SK-N-SH (cell line): ENCODE data around the gene CCM2. TPM values are rescaled to one million over a fixed set of nuclear protein-coding genes. Genes with fewer than 3 reads are reported as not detected.

ENCODE experiments used
- CTCF ChIA-PET: fragments of 300-600, 350-600 bp; formaldehyde crosslinking; extraction: SDS; loops from one replicate; lab custom pipeline; 2021; lab: Yijun Ruan, JAX
- POLR2A ChIA-PET: fragments of 350-600 bp; sonication (Branson Sonifier 250); formaldehyde crosslinking; extraction: SDS; loops from one replicate; lab custom pipeline; 2020; ENCODE audit warnings: antibody characterized with exemption, inconsistent platforms; lab: Yijun Ruan, JAX
- DNase-seq: peaks from one replicate; pipeline ENCODE4 v3.0.0; 2012
- H2AFZ ChIP-seq: fragments of 200-600 bp; sonication (generic); 2 replicates; pipeline ENCODE4 v1.8.1; 2016; ENCODE audit warnings: antibody characterized with exemption, mild to moderate bottlenecking, low read depth
- H3F3A ChIP-seq: fragments of 200-600 bp; sonication (generic); replicated peaks from 2 replicates; pipeline ENCODE3; 2016; ENCODE audit warnings: antibody characterized with exemption, mild to moderate bottlenecking; ENCODE audit not compliant: insufficient read depth
- H3K27ac ChIP-seq, 2 experiments: fragments of 200-500 bp in 1 of 2; fragments of 200-600 bp in 1 of 2; sonication (Bioruptor generic) in 1 of 2; sonication (generic), shearing (Covaris generic) in 1 of 2; 2 replicates each; pipeline versions ENCODE4 v1.5.1 to v1.6.1; 2014 to 2016; ENCODE audit warnings: low read depth in 2 of 2, inconsistent platforms in 1 of 2, low read length in 1 of 2, mild to moderate bottlenecking in 1 of 2, mixed read lengths in 1 of 2
- H3K27me3 ChIP-seq: fragments of 200-600 bp; sonication (generic), shearing (Covaris generic); 2 replicates; pipeline ENCODE4 v1.6.1; 2016; ENCODE audit warnings: mixed run types; ENCODE audit not compliant: insufficient read depth
- H3K36me3 ChIP-seq, 2 experiments: fragments of 200-500 bp in 1 of 2; fragments of 200-600 bp in 1 of 2; sonication (Bioruptor generic) in 1 of 2; sonication (generic) in 1 of 2; replicated peaks in 1 of 2; 2 replicates each; pipeline versions ENCODE3 to v1.5.1; 2014 to 2016; ENCODE audit warnings: low read length in 1 of 2, mild to moderate bottlenecking in 1 of 2; ENCODE audit not compliant: insufficient read depth in 2 of 2, control insufficient read depth in 1 of 2
- H3K4me1 ChIP-seq, 2 experiments: fragments of 200-500 bp in 1 of 2; fragments of 200-600 bp in 1 of 2; sonication (Bioruptor generic) in 1 of 2; sonication (generic), shearing (Covaris generic) in 1 of 2; 2 replicates each; pipeline versions ENCODE4 v1.5.1 to v1.6.1; 2014 to 2016; ENCODE audit warnings: low read depth in 1 of 2, low read length in 1 of 2, mixed run types in 1 of 2; ENCODE audit not compliant: insufficient read depth in 2 of 2, control insufficient read depth in 1 of 2
- H3K4me2 ChIP-seq: fragments of 200-600 bp; sonication (generic), shearing (Covaris generic); 2 replicates; pipeline ENCODE4 v1.6.1; 2017; ENCODE audit warnings: mixed run types
- H3K4me3 ChIP-seq, 2 experiments: fragments of 200-500 bp in 1 of 2; fragments of 200-600 bp in 1 of 2; sonication (Bioruptor generic) in 1 of 2; sonication (generic), shearing (Covaris generic) in 1 of 2; 2 replicates each; pipeline versions ENCODE4 v1.5.1 to v1.8.1; 2014 to 2016; ENCODE audit warnings: low read depth in 2 of 2, inconsistent platforms in 1 of 2, low read length in 1 of 2, mild to moderate bottlenecking in 1 of 2, mixed read lengths in 1 of 2, moderate library complexity in 1 of 2
- H3K79me2 ChIP-seq: fragments of 200-600 bp; sonication (generic); 2 replicates; pipeline ENCODE4 v1.8.1; 2017; ENCODE audit warnings: mild to moderate bottlenecking; ENCODE audit not compliant: insufficient read depth
- H3K9ac ChIP-seq: fragments of 200-600 bp; sonication (generic); 2 replicates; pipeline ENCODE4 v1.6.1; 2017; ENCODE audit warnings: mixed run types
- H3K9me2 ChIP-seq: fragments of 200-600 bp; sonication (generic); 2 replicates; pipeline ENCODE4 v1.6.1; 2017; ENCODE audit warnings: mixed run types
- H3K9me3 ChIP-seq: fragments of 200-600 bp; sonication (generic); 2 replicates; pipeline ENCODE4 v1.6.1; 2017; ENCODE audit warnings: mixed run types, mild to moderate bottlenecking, moderate library complexity
- H4K20me1 ChIP-seq: fragments of 200-600 bp; sonication (generic); 2 replicates; pipeline ENCODE4 v1.6.1; 2017; ENCODE audit warnings: mild to moderate bottlenecking, mixed run types; ENCODE audit not compliant: insufficient read depth
- CHD2 ChIP-seq: fragments of 150-350 bp; IDR thresholded peaks from 2 replicates; pipeline ENCODE4 v1.6.1; 2018; ENCODE audit warnings: low read length; ENCODE audit not compliant: partially characterized antibody
- EZH2phosphoT487 ChIP-seq: fragments of 200-600 bp; sonication (generic); IDR thresholded peaks from 2 replicates; pipeline ENCODE4 v1.6.1; 2017; ENCODE audit warnings: low read depth, mixed run types, mild to moderate bottlenecking, antibody characterized with exemption, moderate library complexity, borderline replicate concordance
- JUND ChIP-seq: IDR thresholded peaks from 2 replicates; pipeline ENCODE4 v1.4.0; 2012
- MEF2A ChIP-seq: IDR thresholded peaks from 2 replicates; pipeline ENCODE4 v1.4.0; 2012; ENCODE audit warnings: low read depth, borderline replicate concordance
- NFIC ChIP-seq: IDR thresholded peaks from 2 replicates; pipeline ENCODE4 v1.4.0; 2012; ENCODE audit warnings: borderline replicate concordance
- NRF1 ChIP-seq: IDR thresholded peaks from 2 replicates; pipeline ENCODE4 v1.6.1; 2012; ENCODE audit warnings: low read depth, mild to moderate bottlenecking, low read length
- POLR2AphosphoS5 ChIP-seq: IDR thresholded peaks from 2 replicates; pipeline ENCODE4 v1.6.1; 2012; ENCODE audit warnings: low read depth, low read length
- RAD21 ChIP-seq: IDR thresholded peaks from 2 replicates; pipeline ENCODE4 v1.6.1; 2012; ENCODE audit warnings: mild to moderate bottlenecking, low read length
- RCOR1 ChIP-seq: fragments of 150-350 bp; IDR thresholded peaks from 2 replicates; pipeline ENCODE4 v1.6.1; 2017; ENCODE audit warnings: antibody characterized with exemption, low read length
- REST ChIP-seq: IDR thresholded peaks from 2 replicates; pipeline ENCODE4 v1.6.1; 2012; ENCODE audit warnings: mild to moderate bottlenecking, low read depth, low read length, moderate library complexity
- RXRA ChIP-seq: IDR thresholded peaks from 2 replicates; pipeline ENCODE4 v1.4.0; 2012; ENCODE audit warnings: low read depth, mild to moderate bottlenecking, borderline replicate concordance
- SMC3 ChIP-seq: IDR thresholded peaks from 2 replicates; pipeline ENCODE4 v1.6.1; 2012; ENCODE audit warnings: low read depth, low read length, improper control_type of control experiment
- TAF1 ChIP-seq: IDR thresholded peaks from 2 replicates; pipeline ENCODE4 v1.6.1; 2012; ENCODE audit warnings: low read depth, mild to moderate bottlenecking, low read length, moderate library complexity, borderline replicate concordance
- USF2 ChIP-seq: fragments of 150-350 bp; IDR thresholded peaks from 2 replicates; pipeline ENCODE4 v1.6.1; 2017; ENCODE audit warnings: antibody characterized with exemption, low read length, low read depth, borderline replicate concordance
- WGBS: methylation state at CpG from one replicate; pipeline ENCODE4 v1.1.6; 2017; ENCODE audit warnings: low lambda C conversion rate; 5-methylcytosine and 5-hydroxymethylcytosine counted together
- polyA plus RNA-seq, 3 experiments: library from polyadenylated mRNA; depleted of rRNA; stranded (reverse); fragments of >200 nt; gene quantifications; 2 replicates each; pipeline ENCODE4 v1.2.3, GENCODE V29; 2012

The CCM2 gene
- polyA plus RNA-seq, 1 of the 3 experiments (the other 2 are of a cell fraction), result 83.2 TPM

- peaks cover 0 to 1% of the 10 kb centered on the region in 2 experiments; a peak in 1 of 4 replicates for H3K4me1 ChIP-seq
- WGBS, result 93% methylated on average over 23 of the region's 24 CpGs
- no peak within 1 kb of the TSS for H2AFZ ChIP-seq
- POLR2A ChIA-PET, result no interaction called here
- H3K27me3 ChIP-seq, result no peaks in the 10 kb centered on the region
- no peaks in the 10 kb centered on the region; the same call in 1 of the 2 replicates for H3K79me2 ChIP-seq
- H3K9ac ChIP-seq, result no peak within 1 kb of the TSS
- H3K4me2 ChIP-seq, result no peak within 1 kb of the TSS
- CTCF ChIA-PET, result interaction anchor here (1.2 to 2.4 kb wide), 3 partner anchors 133 to 282 kb away, joined by 3 to 7 read pairs (median 3); no protein-coding TSS in a partner anchor
- 0 out of 2 replicates have a peak, but pooled peaks cover 4% of the 10 kb centered on the region for H4K20me1 ChIP-seq
- H3K9me3 ChIP-seq, result no peaks in the 10 kb centered on the region
- H3K36me3 ChIP-seq, result peaks cover 18 to 33% of the 10 kb centered on the region in 2 experiments
- DNase-seq, result no peak
- peaks cover 28% of the 10 kb centered on the region for H3F3A ChIP-seq
- no peaks in the 10 kb centered on the region for H3K9me2 ChIP-seq
- no peak within 1 kb of the TSS for H3K27ac ChIP-seq
- no peak for TF ChIP-seq RXRA
- no peak for TF ChIP-seq CHD2
- no peak for TF ChIP-seq USF2
- TF ChIP-seq JUND, result no peak
- TF ChIP-seq SMC3, result no peak
- TF ChIP-seq NRF1, result no peak
- no peak for TF ChIP-seq RAD21
- TF ChIP-seq POLR2AphosphoS5, result no peak
- TF ChIP-seq MEF2A, result no peak
- TF ChIP-seq NFIC, result no peak
- no peak for TF ChIP-seq RCOR1
- TF ChIP-seq REST, result no peak
- TF ChIP-seq EZH2phosphoT487, result no peak
- TF ChIP-seq TAF1, result no peak
- H3K4me3 ChIP-seq, result no peak within 1 kb of the TSS
These were observed 21.3 kb upstream of the CCM2 start, which contains the start of gene MYO1G for GRCh38 chr7:44978511-44979366. Gene MYO1G (minus strand): TSS chr7:44979015. CDS start chr7:44978961, 54 bp downstream.
